Loucy (cell line): ENCODE data around the gene TMEM60.

ENCODE experiments used
- H2AFZ ChIP-seq: fragments of 200-600 bp; sonication (generic); 2 replicates; pipeline ENCODE4 v1.6.0; 2016; ENCODE audit warnings: antibody characterized with exemption, mild to moderate bottlenecking, low read length, moderate library complexity
- H3F3A ChIP-seq: fragments of 200-600 bp; 2 replicates; pipeline ENCODE4 v1.6.0; 2016; ENCODE audit warnings: antibody characterized with exemption, low read depth, mild to moderate bottlenecking
- H3K27me3 ChIP-seq: fragments of 200-600 bp; sonication (generic); 2 replicates; pipeline ENCODE4 v1.6.1; 2014; ENCODE audit warnings: low read length, mild to moderate bottlenecking; ENCODE audit not compliant: insufficient read depth, poor library complexity, severe bottlenecking
- H3K36me3 ChIP-seq: fragments of 200-600 bp; sonication (generic); 2 replicates; pipeline ENCODE4 v1.6.1; 2016; ENCODE audit warnings: low read length; ENCODE audit not compliant: insufficient read depth
- H3K4me1 ChIP-seq: fragments of 200-600 bp; sonication (generic); 2 replicates; pipeline ENCODE4 v1.5.1; 2014; ENCODE audit warnings: low read length, mild to moderate bottlenecking; ENCODE audit not compliant: insufficient read depth, poor library complexity, severe bottlenecking
- H3K4me2 ChIP-seq: fragments of 200-600 bp; sonication (generic); 2 replicates; pipeline ENCODE4 v1.6.0; 2014; ENCODE audit warnings: antibody characterized with exemption, low read length, low read depth, mild to moderate bottlenecking; ENCODE audit not compliant: poor library complexity, severe bottlenecking
- H3K4me3 ChIP-seq: fragments of 200-600 bp; sonication (generic); 2 replicates; pipeline ENCODE4 v1.5.1; 2014; ENCODE audit warnings: low read length, mild to moderate bottlenecking, mixed read lengths; ENCODE audit not compliant: poor library complexity, severe bottlenecking
- H3K79me2 ChIP-seq: fragments of 200-600 bp; sonication (generic); 2 replicates; pipeline ENCODE4 v1.6.1; 2014; ENCODE audit warnings: low read length; ENCODE audit not compliant: insufficient read depth
- H3K9ac ChIP-seq: fragments of 200-600 bp; sonication (generic); 2 replicates; pipeline ENCODE4 v1.6.0; 2014; ENCODE audit warnings: mild to moderate bottlenecking, low read depth, low read length, moderate library complexity; ENCODE audit not compliant: poor library complexity, severe bottlenecking
- H3K9me2 ChIP-seq: fragments of 200-600 bp; sonication (generic); replicated peaks from 2 replicates; pipeline ENCODE4 v1.6.1; 2016; ENCODE audit warnings: low read depth, low read length, mixed read lengths
- H3K9me3 ChIP-seq: fragments of 200-600 bp; sonication (generic); 2 replicates; pipeline ENCODE4 v1.6.1; 2014; ENCODE audit warnings: mild to moderate bottlenecking, antibody characterized with exemption, low read length, low read depth; ENCODE audit not compliant: insufficient read depth
- H4K20me1 ChIP-seq: fragments of 200-600 bp; sonication (generic); 2 replicates; pipeline ENCODE4 v1.6.0; 2014; ENCODE audit warnings: antibody characterized with exemption, low read length, mild to moderate bottlenecking; ENCODE audit not compliant: insufficient read depth, poor library complexity, severe bottlenecking
- EZH2phosphoT487 ChIP-seq: fragments of 200-600 bp; IDR thresholded peaks from 2 replicates; pipeline ENCODE4 v1.6.1; 2018; ENCODE audit warnings: antibody characterized with exemption, mild to moderate bottlenecking, moderate library complexity, borderline replicate concordance
- TF ChIP-seq, protein P1 (sequence below): fragments of 200-600 bp; sonication (generic); conservative IDR thresholded peaks from 2 replicates; pipeline ENCODE4 v1.5.1; 2014; ENCODE audit warnings: mild to moderate bottlenecking, antibody characterized with exemption, low read length

The TMEM60 gene

DNA sequence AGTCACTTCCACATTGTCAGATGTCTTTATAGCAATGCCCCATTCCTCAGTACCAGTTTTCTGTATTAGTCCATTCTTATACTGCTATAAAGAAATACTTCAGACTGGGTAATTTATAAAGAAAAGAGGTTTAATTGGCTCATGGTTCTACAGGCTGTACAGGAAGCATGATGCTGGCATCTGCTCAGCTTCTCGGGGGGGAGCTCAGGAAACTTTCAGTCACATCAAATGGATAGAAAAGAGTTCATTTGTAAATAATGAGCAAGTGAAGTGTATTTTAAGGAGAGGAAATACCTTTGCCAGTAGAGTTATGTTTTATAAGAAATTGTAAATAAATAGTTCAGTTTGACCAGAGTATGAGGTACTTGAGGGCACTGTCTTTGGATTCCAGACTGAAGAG lies 50.5 kb downstream of the TMEM60 start:
- Histone ChIP-seq H3K4me2 (no peak overlapping the region), H2AFZ (no peak overlapping the region), H3F3A (peaks cover 12% of the 10 kb centered on the region; the same call in 1 of the 2 replicates), H3K9me3 (no peaks in the 10 kb centered on the region), H3K4me3 (no peak overlapping the region), H3K27me3 (no peaks in the 10 kb centered on the region), H3K4me1 (peaks cover 14% of the 10 kb centered on the region), H3K79me2 (peaks cover 31% of the 10 kb centered on the region), H3K36me3 (peaks cover 53% of the 10 kb centered on the region; the same call in 1 of the 2 replicates), H4K20me1 (peaks cover 11% of the 10 kb centered on the region), H3K9me2 (no peaks in the 10 kb centered on the region), H3K9ac (no peak overlapping the region)
- no peak for TF ChIP-seq EZH2phosphoT487
- TF ChIP-seq, protein P1, sequence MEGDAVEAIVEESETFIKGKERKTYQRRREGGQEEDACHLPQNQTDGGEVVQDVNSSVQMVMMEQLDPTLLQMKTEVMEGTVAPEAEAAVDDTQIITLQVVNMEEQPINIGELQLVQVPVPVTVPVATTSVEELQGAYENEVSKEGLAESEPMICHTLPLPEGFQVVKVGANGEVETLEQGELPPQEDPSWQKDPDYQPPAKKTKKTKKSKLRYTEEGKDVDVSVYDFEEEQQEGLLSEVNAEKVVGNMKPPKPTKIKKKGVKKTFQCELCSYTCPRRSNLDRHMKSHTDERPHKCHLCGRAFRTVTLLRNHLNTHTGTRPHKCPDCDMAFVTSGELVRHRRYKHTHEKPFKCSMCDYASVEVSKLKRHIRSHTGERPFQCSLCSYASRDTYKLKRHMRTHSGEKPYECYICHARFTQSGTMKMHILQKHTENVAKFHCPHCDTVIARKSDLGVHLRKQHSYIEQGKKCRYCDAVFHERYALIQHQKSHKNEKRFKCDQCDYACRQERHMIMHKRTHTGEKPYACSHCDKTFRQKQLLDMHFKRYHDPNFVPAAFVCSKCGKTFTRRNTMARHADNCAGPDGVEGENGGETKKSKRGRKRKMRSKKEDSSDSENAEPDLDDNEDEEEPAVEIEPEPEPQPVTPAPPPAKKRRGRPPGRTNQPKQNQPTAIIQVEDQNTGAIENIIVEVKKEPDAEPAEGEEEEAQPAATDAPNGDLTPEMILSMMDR = no peak

DNA sequence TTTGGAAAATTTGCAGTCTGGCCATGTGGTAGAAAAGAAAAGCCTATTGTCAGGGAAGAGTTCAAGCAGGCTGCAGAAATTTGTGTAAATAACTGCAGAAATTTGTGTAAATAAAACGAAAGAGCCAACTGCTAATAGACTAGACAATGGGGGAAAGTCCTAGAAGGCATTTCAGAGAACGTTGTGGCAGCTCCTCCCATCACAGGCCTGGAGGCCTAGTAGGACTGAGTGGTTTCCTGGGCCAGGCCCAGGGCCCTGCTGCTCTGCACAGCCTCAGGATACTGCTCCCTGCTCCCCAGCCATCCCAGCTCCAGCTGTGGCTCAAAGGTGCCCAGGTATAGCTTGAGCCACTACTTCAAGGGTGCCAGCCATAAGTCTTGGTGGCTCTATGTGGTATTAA lies 51.1 kb downstream of the TMEM60 start:
- peaks cover 29% of the 10 kb centered on the region; the same call in 1 of the 2 replicates for H3K79me2 ChIP-seq

DNA sequence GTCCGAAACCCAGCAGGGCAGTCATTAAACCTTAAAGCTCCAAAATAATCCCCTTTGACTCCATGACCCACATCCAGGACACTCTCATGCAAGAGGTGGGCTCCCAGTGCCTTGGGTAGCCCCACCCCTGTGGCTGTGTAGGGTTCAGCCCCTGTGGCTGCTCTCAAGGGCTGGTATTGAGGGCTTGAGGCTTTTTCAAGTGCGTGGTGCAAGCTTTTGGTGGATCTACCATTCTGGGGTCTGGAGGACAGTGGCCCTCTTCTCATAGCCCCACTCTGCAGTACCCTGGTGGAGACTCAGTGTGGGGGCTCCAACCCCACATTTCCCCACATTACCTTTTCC lies 51.4 kb downstream of the TMEM60 start:
- Histone ChIP-seq H3K79me2 (peaks cover 29% of the 10 kb centered on the region; the same call in 1 of the 2 replicates), H3K36me3 (peaks cover 55% of the 10 kb centered on the region; the same call in 1 of the 2 replicates), H3F3A (peaks cover 6% of the 10 kb centered on the region; the same call in 1 of the 2 replicates), H3K9me2 (no peaks in the 10 kb centered on the region), H2AFZ (no peak overlapping the region), H3K9me3 (no peaks in the 10 kb centered on the region), H4K20me1 (peaks cover 6% of the 10 kb centered on the region), H3K4me2 (no peak overlapping the region), H3K4me3 (no peak overlapping the region), H3K9ac (no peak overlapping the region), H3K27me3 (no peaks in the 10 kb centered on the region), H3K4me1 (peaks cover 5% of the 10 kb centered on the region)
- TF ChIP-seq, protein P1 = no peak
- no peak for TF ChIP-seq EZH2phosphoT487

More for the DNA sequence above, 51.1 kb downstream of the TMEM60 start:
- Histone ChIP-seq H3K9ac (no peak overlapping the region), H3K4me1 (peaks cover 9% of the 10 kb centered on the region), H3K9me3 (no peaks in the 10 kb centered on the region), H3K4me2 (no peak overlapping the region), H3K9me2 (no peaks in the 10 kb centered on the region), H3F3A (peaks cover 9% of the 10 kb centered on the region; the same call in 1 of the 2 replicates), H3K4me3 (no peak overlapping the region), H2AFZ (no peak overlapping the region), H3K27me3 (no peaks in the 10 kb centered on the region), H3K36me3 (peaks cover 55% of the 10 kb centered on the region; the same call in 1 of the 2 replicates), H4K20me1 (peaks cover 6% of the 10 kb centered on the region)
- no peak for TF ChIP-seq EZH2phosphoT487
- TF ChIP-seq, protein P1 = no peak
